Measurements from ENCODE around the gene ROR2. TPM values are rescaled to one million over a fixed set of nuclear protein-coding genes. Genes with fewer than 3 reads are reported as not detected.

The ROR2 gene
- total and polyA plus RNA-seq, 2 of the 13 experiments (the other 11 are each of a cell fraction or from before 2014, with no cell fraction given): not detected

DNA sequence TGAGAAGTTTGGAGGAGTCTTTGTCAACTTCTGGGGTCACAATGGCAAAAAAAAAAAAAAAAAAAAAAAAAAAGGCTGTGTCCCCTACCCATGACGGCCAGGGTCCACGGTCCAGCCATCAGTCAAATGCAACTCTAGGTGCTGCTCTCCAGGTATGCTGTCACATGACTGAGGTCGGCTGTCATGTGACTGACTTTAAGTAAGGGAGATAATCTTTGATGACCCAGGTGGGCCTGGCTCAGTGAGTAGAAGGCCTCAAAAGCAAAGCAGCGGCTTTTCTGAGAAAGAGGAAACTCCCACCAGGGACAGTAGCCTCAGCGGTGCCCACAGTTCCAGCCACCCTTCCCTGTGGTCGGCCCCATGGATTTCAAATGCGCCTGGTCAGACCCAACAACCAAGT lies 117.7 kb downstream of the ROR2 start (continued):
- TF ChIP-seq, protein P1, sequence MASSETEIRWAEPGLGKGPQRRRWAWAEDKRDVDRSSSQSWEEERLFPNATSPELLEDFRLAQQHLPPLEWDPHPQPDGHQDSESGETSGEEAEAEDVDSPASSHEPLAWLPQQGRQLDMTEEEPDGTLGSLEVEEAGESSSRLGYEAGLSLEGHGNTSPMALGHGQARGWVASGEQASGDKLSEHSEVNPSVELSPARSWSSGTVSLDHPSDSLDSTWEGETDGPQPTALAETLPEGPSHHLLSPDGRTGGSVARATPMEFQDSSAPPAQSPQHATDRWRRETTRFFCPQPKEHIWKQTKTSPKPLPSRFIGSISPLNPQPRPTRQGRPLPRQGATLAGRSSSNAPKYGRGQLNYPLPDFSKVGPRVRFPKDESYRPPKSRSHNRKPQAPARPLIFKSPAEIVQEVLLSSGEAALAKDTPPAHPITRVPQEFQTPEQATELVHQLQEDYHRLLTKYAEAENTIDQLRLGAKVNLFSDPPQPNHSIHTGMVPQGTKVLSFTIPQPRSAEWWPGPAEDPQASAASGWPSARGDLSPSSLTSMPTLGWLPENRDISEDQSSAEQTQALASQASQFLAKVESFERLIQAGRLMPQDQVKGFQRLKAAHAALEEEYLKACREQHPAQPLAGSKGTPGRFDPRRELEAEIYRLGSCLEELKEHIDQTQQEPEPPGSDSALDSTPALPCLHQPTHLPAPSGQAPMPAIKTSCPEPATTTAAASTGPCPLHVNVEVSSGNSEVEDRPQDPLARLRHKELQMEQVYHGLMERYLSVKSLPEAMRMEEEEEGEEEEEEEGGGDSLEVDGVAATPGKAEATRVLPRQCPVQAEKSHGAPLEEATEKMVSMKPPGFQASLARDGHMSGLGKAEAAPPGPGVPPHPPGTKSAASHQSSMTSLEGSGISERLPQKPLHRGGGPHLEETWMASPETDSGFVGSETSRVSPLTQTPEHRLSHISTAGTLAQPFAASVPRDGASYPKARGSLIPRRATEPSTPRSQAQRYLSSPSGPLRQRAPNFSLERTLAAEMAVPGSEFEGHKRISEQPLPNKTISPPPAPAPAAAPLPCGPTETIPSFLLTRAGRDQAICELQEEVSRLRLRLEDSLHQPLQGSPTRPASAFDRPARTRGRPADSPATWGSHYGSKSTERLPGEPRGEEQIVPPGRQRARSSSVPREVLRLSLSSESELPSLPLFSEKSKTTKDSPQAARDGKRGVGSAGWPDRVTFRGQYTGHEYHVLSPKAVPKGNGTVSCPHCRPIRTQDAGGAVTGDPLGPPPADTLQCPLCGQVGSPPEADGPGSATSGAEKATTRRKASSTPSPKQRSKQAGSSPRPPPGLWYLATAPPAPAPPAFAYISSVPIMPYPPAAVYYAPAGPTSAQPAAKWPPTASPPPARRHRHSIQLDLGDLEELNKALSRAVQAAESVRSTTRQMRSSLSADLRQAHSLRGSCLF (CRISPR knock-in tag; IDR thresholded peaks at IDR 0.05; ENCODE audit: borderline replicate concordance): no peak
- TF ChIP-seq KDM5A (IDR thresholded peaks at IDR 0.05; ENCODE audit: borderline replicate concordance, low read length) (no peak), HMG20B (CRISPR knock-in tag; conservative IDR thresholded peaks at IDR 0.05) (no peak), SALL2 (CRISPR knock-in tag; IDR thresholded peaks at IDR 0.05) (no peak), TAF1 (CRISPR knock-in tag; IDR thresholded peaks at IDR 0.05) (no peak), RCOR2 (CRISPR knock-in tag; IDR thresholded peaks at IDR 0.05) (no peak), PHB2 (IDR thresholded peaks at IDR 0.05; ENCODE audit: partially characterized antibody) (no peak), SP140L (CRISPR knock-in tag; IDR thresholded peaks at IDR 0.05; ENCODE audit: borderline replicate concordance) (no peak)

DNA sequence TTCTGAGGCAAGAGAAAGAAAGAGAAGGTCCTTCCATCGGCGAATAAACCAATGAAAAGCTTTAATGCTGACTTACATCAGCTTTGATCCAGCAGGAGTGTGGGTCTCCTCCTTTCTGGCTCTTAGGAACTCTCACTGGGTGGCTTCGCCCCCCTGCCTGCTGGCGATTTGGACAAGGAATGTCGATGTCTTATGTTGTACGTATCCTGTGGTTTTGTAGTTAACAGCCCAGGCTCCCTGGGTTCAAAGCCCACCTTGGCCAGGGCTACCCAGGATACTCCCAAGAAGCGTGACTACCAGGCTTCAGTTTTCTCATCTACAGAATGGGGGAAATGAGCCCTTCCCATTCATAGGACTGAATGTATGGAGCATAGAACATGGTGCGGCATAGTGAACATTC lies 124.2 kb downstream of the ROR2 start:
- H3K4me2 ChIP-seq (ENCODE audit: low read depth, low read length): no peak overlapping the region
- intact Hi-C loops (cut with micrococcal nuclease; ENCODE audit: unreplicated experiment) (no loop called here), in situ Hi-C loops (cut with HindIII; ENCODE audit: extremely low pct_ligation_motif_present, low pct_unique_long_range_greater_than_20kb) (no loop called here)
- no peak overlapping the region for H2AFZ ChIP-seq (ENCODE audit: low read length)
- BruUV-seq (replicated peaks): no TSS peak
- ChIA-PET CTCF (ENCODE audit: low intra/inter-chr PET ratio, low total read pairs) (no interaction called here), POLR2A (no interaction called here)
- H3K4me1 ChIP-seq (ENCODE audit: insufficient read depth, low read length): no peaks in the 10 kb centered on the region
- H3K9me3 ChIP-seq (ENCODE audit: low read length): no peaks in the 10 kb centered on the region
- H3K36me3 ChIP-seq (replicated peaks in 1 of 2; ENCODE audit: control insufficient read depth in 1 of 2, insufficient read depth in 2 of 2, low read length in 2 of 2): no peaks in the 10 kb centered on the region
- no peak for DNase-seq (ENCODE audit: low spot score)
- WGBS (ENCODE audit: low lambda C conversion rate): 62% methylated on average over 4 of the region's 8 CpGs
- no peak overlapping the region for H3K4me3 ChIP-seq (replicated peaks in 1 of 3; ENCODE audit: insufficient read depth in 1 of 3, low read depth in 2 of 3, low read length in 3 of 3)
- peaks cover 0 to 36% of the 10 kb centered on the region in 2 experiments; a peak in 3 of 5 replicates for H3K27me3 ChIP-seq (ENCODE audit: control insufficient read depth in 1 of 2, insufficient read depth in 2 of 2, low read length in 2 of 2)
- H3K79me2 ChIP-seq (ENCODE audit: insufficient read depth, low read length): no peaks in the 10 kb centered on the region
- H3K9ac ChIP-seq (ENCODE audit: insufficient read depth, low read depth, low read length): no peak overlapping the region
- no peaks in the 10 kb centered on the region for H4K20me1 ChIP-seq (ENCODE audit: insufficient read depth, low read length)
- no peak overlapping the region for H3K27ac ChIP-seq (ENCODE audit: extremely low read length, insufficient read depth, low read length)
- no peak for ATAC-seq
- no peak for FAIRE-seq
- TF ChIP-seq KLF6 (CRISPR knock-in tag; IDR thresholded peaks at IDR 0.05) (no peak), FOXA3 (CRISPR knock-in tag; IDR thresholded peaks at IDR 0.05) (no peak), NFKB2 (CRISPR knock-in tag; IDR thresholded peaks at IDR 0.05; ENCODE audit: borderline replicate concordance) (no peak), SMYD3 (CRISPR knock-in tag; IDR thresholded peaks at IDR 0.05) (no peak), MYC (CRISPR knock-in tag; IDR thresholded peaks at IDR 0.05; ENCODE audit: borderline replicate concordance) (no peak), ZNF777 (CRISPR knock-in tag; IDR thresholded peaks at IDR 0.05) (no peak), TMF1 (CRISPR knock-in tag; IDR thresholded peaks at IDR 0.05; ENCODE audit: low read depth) (no peak), GTF2F1 (IDR thresholded peaks at IDR 0.05; ENCODE audit: low read length) (no peak), RNF2 (conservative IDR thresholded peaks at IDR 0.05; ENCODE audit: low read depth) (no peak), CREM (IDR thresholded peaks at IDR 0.05) (no peak), CREM (CRISPR knock-in tag; IDR thresholded peaks at IDR 0.05) (no peak), ZNF547 (CRISPR knock-in tag; IDR thresholded peaks at IDR 0.05) (no peak), ZNF160 (CRISPR knock-in tag; IDR thresholded peaks at IDR 0.05) (no peak), GATAD2A (CRISPR knock-in tag; IDR thresholded peaks at IDR 0.05) (no peak)
- TF ChIP-seq, protein P2, sequence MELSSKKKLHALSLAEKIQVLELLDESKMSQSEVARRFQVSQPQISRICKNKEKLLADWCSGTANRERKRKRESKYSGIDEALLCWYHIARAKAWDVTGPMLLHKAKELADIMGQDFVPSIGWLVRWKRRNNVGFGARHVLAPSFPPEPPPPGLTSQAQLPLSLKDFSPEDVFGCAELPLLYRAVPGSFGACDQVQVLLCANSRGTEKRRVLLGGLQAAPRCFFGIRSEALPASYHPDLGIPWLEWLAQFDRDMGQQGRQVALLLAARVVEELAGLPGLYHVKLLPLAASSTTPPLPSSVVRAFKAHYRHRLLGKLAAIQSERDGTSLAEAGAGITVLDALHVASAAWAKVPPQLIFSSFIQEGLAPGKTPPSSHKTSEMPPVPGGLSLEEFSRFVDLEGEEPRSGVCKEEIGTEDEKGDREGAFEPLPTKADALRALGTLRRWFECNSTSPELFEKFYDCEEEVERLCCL (CRISPR knock-in tag; IDR thresholded peaks at IDR 0.05; ENCODE audit: borderline replicate concordance): no peak
